PC-9 (cell line): ENCODE measurements around the gene ELOVL7.

Source experiments
- CTCF ChIP-seq: fragments of 200-600 bp; sonication (generic); conservative IDR thresholded peaks from 2 replicates; pipeline ENCODE4 v1.6.1; 2017; ENCODE audit warnings: mixed run types, antibody characterized with exemption, mild to moderate bottlenecking, moderate library complexity
- EZH2 ChIP-seq: fragments of 200-600 bp; sonication (generic); IDR thresholded peaks from 2 replicates; pipeline ENCODE4 v1.8.0; 2017; ENCODE audit warnings: antibody characterized with exemption, low read depth

- TF ChIP-seq CTCF (no peak), EZH2 (no peak)
Observed at GRCh38 chr5:60842871-60843385, 1.1 kb downstream of the ELOVL7 start.
